Activated CD4-positive, alpha-beta T cell treated with anti-CD3 and anti-CD28 coated beads for 1 hour (primary cell): ENCODE results near the gene FGF11.
"Not testable (repeated sequence)": the region's sequence is repeated elsewhere in the genome, so short reads cannot be mapped to it uniquely, and the experiment has no call there.

ENCODE experiments used
- DNase-seq: peaks from one replicate; pipeline ENCODE4 v3.0.0-alpha.2; 2020

The FGF11 gene

GRCh38 chr17:7464081-7464480 lies 24.8 kb downstream of the FGF11 start:
- no peak for DNase-seq

- no peak for DNase-seq
These were observed 26.4 kb downstream of the FGF11 start for GRCh38 chr17:7465597-7466275.

GRCh38 chr17:7466318-7466638 lies 27.0 kb downstream of the FGF11 start:
- DNase-seq = no peak

DNA sequence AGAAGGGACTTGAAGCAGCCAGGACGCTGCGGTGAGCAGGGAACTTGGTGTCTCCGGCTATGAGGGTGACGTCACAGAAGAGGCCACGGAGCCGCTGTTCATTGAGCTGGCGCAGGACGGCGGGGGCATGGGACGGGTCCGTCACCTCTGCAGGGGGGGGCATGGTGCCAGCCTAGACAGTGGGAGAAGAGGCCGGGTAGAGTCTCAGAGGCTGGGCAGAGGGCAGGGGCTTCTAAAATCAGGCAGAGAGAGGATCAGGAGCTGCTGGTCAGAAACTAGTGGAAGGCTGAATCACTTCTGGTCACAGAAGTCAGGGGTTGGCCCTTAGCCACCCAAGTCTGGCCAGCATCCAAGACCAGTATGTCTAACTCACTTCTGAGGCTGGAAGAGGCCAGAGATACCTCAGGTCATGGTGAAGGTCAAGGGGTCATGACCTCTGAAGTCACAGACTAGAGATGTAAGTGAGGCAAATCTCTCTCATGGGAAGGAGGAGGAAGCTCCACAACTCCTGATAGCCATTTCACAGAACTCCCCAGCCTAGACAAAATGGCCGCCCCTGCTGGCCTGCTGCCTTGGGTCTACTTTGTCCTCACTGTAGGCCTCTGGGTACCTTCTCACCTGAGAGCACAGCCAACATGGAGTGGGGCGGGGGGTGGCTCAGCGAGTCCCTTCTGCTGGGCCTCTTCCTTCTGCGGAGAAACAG lies 27.5 kb downstream of the FGF11 start:
- no peak for DNase-seq

- no peak for DNase-seq
These were observed 28.2 kb downstream of the FGF11 start for GRCh38 chr17:7467498-7467897.

DNA sequence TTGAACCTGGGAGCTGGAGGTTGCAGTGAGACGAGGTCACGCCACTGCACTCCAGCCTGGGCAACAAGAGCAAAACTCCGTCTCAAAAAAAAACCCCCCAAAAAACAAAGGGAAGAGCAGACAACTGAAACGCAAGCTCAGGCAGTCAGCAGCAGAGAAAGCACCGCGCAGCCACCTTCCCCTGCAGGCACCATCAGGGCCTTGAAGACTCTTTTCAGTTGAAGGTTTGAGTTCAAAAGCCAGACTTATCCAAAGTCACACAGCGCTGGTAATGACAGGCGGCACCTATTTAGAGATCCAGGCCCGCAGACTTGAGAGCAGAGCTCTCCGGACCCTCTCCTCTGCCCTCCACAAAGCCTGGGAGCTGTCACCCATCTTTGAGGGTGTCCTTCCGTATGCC lies 29.0 kb downstream of the FGF11 start:
- DNase-seq = no peak

GRCh38 chr17:7468804-7469389 lies 29.6 kb downstream of the FGF11 start:
- no peak for DNase-seq

- DNase-seq = not testable (repeated sequence)
These were observed 30.5 kb downstream of the FGF11 start for GRCh38 chr17:7469843-7470242.

- DNase-seq = not testable (repeated sequence)
These were observed 31.2 kb downstream of the FGF11 start for GRCh38 chr17:7470457-7470973.

GRCh38 chr17:7471729-7472128 lies 32.4 kb downstream of the FGF11 start:
- no peak for DNase-seq

DNA sequence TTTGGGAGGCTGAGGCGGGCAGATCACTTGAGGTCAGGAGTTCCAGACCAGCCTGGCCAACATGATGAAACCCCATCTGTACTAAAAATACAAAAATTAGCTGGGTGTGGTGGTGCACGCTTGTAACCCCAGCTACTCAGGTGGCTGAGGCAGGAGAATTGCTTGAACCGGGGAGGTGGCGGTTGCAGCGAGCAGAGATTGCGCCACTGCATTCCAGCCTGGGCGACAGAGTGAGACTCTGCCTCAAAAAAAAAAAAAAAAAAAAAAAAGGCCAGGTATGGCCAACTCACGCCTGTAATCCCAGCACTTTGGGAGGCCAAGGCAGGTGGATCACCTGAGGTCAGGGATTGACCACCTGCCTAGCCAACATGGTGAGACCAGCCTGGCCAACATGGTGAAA lies 35.5 kb downstream of the FGF11 start:
- not testable (repeated sequence) for DNase-seq

DNA sequence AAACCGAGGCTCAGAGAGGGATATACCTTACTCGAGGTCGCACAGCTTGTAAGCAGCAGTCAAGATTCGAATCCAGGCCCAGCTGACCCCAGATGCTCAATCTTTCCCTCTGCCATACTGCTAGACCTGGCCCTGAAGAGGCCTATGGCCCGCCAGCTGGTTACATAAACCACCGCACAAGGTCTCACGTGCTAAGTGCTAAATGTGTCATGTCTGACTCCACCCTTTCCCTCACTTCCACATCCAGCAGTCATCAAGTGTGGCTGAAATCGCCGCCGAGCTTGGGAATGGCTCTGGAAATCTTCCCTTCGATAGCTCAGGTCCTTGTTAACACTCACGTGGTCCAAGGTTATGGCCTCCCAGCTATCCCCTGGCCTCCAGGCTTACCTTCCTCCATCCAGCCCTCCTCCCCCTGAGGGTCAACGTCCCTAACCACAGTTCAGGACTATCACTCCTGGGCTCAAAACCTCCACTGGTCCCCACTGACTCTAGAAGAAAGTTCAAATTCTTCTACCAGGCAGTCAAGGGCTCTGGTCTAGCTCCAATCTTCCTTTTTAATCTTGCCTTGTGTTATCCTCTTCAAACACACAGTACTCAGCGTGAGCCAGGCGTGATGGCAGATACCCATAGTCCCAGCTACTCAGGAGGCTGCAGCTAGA lies 36.6 kb downstream of the FGF11 start:
- DNase-seq = no peak

- DNase-seq = no peak
These were observed 37.2 kb downstream of the FGF11 start for GRCh38 chr17:7476494-7476893.

GRCh38 chr17:7476951-7477350 lies 37.6 kb downstream of the FGF11 start:
- no peak for DNase-seq

DNA sequence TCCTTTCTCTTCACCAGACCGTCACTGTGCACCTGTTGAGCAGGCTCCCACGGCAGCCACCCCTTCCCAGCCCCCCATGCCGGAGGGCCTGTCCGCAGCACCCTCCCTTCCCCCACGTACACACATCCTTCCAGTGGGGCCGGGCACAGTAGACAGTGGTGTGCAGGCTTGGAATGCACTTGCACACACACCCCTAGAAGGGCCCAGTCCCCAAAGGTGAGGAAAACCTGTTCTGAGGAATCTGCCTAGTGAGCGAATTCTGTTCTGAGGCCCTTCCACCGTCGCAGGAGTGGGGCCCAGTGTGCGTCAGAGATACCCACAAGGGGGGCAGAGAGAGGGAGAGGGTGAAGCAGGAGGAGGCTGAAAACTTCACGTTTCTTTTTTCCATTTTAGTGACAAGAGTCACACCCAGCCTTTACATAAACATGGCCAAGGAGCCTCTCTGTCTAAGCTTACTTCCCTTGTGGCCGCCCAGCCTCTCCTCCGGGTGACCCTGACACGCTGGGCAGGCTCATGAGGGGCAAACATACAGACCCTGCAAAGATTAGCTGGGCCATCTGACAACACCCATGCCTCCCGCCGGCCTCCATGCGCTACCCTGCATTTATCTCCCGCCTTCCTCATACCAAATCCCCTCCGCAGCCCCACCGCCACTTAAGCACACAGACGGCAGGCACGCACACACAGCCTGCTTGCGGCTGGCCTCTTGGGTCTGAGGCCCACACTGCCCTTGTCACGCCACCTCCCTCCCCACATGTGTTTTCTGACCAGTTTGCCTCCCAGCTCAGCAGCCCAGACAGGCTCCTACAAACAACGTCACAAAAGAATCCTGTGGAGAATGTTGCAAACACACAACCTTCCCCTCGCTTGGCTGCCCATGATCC lies 38.3 kb downstream of the FGF11 start:
- no peak for DNase-seq

GRCh38 chr17:7478276-7479212 lies 39.2 kb downstream of the FGF11 start:
- DNase-seq = peak; percentile 43

DNA sequence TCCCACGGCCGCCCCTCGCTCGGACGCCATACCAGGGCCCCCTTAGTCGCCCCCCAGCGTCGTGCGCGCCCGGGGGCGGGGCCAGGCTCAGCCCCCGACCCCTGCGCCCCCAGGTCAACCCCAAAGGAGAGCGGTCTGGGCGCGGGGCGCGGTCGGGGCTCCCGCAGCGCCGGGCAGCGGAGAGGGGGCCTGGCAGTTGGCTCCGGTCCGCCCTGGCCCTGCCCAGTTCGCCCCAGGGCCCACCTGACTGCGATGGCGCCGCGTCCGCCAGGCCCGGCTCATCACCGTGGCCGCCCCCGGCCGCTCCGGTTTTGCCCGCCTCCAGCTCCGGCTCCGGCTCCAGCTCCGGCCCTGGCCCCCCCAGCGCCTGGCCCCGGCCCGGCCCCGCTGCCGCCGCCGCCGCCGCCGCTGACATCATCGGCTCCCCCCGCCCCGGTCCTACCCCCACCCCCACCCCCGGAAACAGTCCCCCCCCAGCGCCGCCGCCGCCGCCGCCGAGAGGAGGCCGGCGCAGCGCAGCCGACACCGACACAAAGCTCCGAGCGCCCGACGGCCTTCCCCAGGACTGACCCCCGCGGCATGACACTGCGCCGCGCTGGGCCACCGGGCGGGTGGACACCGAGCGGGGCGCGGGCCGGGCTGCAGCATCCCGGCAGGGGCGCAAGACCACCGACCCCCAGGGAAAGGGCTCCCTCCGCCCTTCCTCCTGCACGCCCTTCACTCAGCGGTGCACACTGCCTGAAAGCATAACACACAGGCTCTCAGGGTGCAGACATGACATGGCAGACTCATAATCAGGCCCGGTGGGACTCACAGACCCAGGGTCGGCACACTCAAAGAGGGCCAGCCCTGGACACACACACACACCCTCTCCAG lies 40.1 kb downstream of the FGF11 start, which contains the start of gene ZBTB4:
ZBTB4 (minus strand) TSS at position 419 of the 876 bp plus-strand sequence. CDS start 12,830 bp downstream, outside the sequence.
- peak; percentile 57 for DNase-seq

DNA sequence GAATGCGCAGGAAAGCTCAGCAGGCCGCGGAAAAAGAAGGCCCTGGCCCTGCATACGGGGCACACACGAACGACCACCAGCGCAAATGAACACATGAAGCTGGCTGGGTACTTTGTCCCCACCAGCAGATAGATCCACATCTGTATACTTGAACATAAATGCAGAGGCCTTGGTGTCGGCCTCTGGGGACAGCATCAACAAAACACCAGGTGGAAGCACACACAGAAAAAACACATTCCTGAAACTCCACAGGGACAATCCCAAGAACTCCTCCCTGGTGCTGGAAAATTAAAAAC lies 40.7 kb downstream of the FGF11 start:
- DNase-seq = no peak

- DNase-seq = not testable (repeated sequence)
These were observed 42.0 kb downstream of the FGF11 start, which contains the start of gene SLC35G6 for GRCh38 chr17:7481275-7481674. SLC35G6 (plus strand) TSS chr17:7481446; CDS start chr17:7481517, 71 bp downstream.
